C4-2B (cell line): Measurements from ENCODE around the gene PRKCH.
"Not testable (repeated sequence)": the region's sequence is repeated elsewhere in the genome, so short reads cannot be mapped to it uniquely, and the experiment has no call there.

ENCODE experiments used
- H3K27ac ChIP-seq: fragments of 450-650 bp; 2 replicates; pipeline ENCODE4 v1.5.1; 2017
- ZFX ChIP-seq: fragments of 450-650 bp; IDR thresholded peaks from 2 replicates; pipeline ENCODE4 v1.6.1; 2017
- TF ChIP-seq, protein P1 (sequence below): fragments of 450-650 bp; conservative IDR thresholded peaks from 2 replicates; pipeline ENCODE4 v1.5.1; 2017; ENCODE audit warnings: mild to moderate bottlenecking

The PRKCH gene

GRCh38 chr14:61401461-61401860, 80.1 kb downstream of the PRKCH start:
- no peak for TF ChIP-seq ZFX
- TF ChIP-seq, protein P1, sequence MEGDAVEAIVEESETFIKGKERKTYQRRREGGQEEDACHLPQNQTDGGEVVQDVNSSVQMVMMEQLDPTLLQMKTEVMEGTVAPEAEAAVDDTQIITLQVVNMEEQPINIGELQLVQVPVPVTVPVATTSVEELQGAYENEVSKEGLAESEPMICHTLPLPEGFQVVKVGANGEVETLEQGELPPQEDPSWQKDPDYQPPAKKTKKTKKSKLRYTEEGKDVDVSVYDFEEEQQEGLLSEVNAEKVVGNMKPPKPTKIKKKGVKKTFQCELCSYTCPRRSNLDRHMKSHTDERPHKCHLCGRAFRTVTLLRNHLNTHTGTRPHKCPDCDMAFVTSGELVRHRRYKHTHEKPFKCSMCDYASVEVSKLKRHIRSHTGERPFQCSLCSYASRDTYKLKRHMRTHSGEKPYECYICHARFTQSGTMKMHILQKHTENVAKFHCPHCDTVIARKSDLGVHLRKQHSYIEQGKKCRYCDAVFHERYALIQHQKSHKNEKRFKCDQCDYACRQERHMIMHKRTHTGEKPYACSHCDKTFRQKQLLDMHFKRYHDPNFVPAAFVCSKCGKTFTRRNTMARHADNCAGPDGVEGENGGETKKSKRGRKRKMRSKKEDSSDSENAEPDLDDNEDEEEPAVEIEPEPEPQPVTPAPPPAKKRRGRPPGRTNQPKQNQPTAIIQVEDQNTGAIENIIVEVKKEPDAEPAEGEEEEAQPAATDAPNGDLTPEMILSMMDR: no peak
- H3K27ac ChIP-seq: no peak overlapping the region

DNA sequence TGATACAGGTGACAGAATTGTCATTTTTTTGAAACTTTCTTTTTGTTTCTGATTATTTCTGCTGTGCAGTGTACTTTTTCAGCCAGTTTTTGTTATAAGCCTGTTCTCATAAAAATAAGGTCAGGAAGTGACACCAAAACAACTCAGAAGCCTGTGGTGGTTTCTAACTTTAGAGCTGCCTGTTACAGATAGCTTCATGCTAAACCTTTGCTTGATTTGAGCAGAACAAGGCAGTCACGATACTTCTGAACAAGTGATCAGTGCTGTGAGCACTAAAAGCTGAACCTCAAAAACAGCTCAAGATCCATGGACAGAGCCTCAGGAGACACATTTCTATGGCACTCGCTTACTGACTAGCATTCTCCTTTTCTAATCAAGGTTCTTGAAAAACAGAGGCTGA, 82.0 kb downstream of the PRKCH start:
- TF ChIP-seq ZFX: no peak
- TF ChIP-seq, protein P1: no peak

GRCh38 chr14:61404637-61405036, 83.3 kb downstream of the PRKCH start:
- TF ChIP-seq, protein P1: no peak
- TF ChIP-seq ZFX: no peak
- no peak overlapping the region for H3K27ac ChIP-seq

More for the DNA sequence above, 82.0 kb downstream of the PRKCH start:
- no peak overlapping the region for H3K27ac ChIP-seq

DNA sequence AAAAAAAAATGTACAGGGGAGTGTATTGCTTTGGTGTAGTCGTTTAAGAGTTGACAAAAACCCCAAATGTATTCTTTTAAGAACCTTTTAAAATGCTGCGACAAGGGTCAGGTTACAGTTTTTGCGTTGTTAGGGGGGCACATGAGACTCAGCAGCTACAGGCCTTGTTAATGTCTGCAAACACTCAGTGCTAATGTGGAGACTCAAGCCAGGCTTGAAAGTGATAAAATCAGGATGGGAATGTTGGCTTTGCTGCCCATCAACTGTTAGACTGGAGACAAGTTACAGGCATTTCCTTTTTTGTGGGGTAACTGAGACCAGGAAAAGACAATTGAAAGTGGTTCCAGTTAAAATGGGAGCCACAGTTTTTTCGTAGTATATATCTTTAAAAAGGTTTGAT, 84.8 kb downstream of the PRKCH start:
- no peak overlapping the region for H3K27ac ChIP-seq
- TF ChIP-seq, protein P1: no peak
- TF ChIP-seq ZFX: no peak

DNA sequence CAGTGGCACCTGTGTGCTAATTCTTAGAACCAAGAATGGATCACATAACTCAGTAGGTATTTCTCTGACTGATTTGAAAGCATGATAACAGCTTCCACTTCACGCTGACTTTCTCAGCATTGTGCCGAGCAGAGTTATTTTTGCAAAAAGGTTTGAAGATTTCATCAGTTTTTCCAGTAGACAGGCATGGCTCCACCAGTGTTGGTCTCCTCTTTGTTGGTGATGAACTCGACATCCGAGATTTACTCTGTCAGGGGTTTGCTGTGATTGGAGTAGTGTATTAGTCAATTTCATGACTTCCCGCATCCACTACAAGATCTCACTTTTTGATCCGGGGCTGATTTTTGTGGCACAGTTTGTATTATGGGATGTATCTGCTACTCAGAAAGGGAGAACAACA, 85.3 kb downstream of the PRKCH start:
- TF ChIP-seq ZFX: no peak
- TF ChIP-seq, protein P1: no peak
- no peak overlapping the region for H3K27ac ChIP-seq

GRCh38 chr14:61408498-61408897, 87.1 kb downstream of the PRKCH start:
- peak overlapping the region; percentile 40 for H3K27ac ChIP-seq
- TF ChIP-seq, protein P1: no peak
- TF ChIP-seq ZFX: no peak

DNA sequence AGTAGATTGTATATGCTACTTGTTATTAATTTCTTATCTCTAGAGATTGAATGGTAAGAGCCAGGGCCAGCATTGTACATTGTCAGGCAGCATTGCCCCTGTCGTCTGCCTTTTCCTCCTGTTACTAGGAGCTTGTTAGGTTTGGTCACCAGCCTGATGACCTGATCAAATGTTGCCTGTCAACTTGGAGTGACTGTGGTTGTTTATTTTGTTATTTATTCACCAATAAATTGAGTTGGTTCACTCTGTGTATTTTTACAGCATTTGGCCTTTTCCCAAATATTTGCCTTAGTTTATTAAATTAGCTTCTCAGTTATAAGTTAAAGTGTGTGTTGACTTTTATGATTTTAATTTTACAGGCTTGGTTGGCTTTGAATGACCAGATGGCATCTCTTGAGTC, 88.4 kb downstream of the PRKCH start:
- TF ChIP-seq, protein P1: no peak
- TF ChIP-seq ZFX: no peak
- peak overlapping the region; percentile 40 for H3K27ac ChIP-seq

DNA sequence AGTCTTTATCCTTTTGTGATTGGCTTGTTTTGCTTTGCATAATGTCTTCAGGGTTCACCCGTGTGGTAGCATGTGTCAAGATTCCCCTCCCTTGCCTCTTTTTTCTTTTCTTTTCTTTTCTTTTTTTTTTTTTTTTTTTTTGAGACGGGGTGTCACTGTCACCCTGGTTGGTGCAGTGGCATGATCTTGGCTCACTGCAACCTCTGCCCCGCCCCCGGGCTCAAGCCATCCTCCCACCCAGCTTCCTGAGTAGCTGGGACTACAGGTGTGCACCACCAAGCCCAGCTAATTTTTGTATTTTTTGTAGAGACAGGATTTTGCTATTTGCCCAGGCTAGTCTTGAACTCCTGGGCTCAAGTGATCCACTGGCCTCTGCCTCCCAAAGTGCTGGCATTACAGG, 94.6 kb downstream of the PRKCH start:
- not testable (repeated sequence) for H3K27ac ChIP-seq
